GM12874 (cell line): ENCODE results near the gene LRPPRC.

ENCODE experiments used
- TF ChIP-seq, protein P1 (sequence below): IDR thresholded peaks from 2 replicates; pipeline ENCODE4 v1.5.1; 2011; ENCODE audit warnings: low read depth, mild to moderate bottlenecking, control low read depth, low read length, moderate library complexity; ENCODE audit not compliant: insufficient read depth

The LRPPRC gene

DNA sequence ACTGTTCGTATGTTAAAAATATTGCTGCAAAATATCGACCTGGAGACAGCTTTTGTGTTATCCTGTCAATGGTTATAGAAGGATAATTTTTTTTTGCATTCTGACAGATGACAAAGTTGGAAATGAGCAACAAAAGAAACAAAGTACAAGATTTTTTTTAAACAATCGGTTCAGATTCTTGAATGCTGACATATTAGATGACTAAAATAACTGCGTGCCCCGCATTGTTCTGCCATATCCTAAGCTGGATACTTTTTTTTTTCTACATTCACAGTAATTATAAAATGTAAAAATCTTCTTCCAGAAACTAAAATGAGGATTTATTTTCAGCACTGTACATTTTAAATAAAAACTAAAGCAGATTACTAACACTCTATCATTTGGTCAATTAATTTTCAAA is 89.9 kb downstream of the LRPPRC start:
- TF ChIP-seq, protein P1, sequence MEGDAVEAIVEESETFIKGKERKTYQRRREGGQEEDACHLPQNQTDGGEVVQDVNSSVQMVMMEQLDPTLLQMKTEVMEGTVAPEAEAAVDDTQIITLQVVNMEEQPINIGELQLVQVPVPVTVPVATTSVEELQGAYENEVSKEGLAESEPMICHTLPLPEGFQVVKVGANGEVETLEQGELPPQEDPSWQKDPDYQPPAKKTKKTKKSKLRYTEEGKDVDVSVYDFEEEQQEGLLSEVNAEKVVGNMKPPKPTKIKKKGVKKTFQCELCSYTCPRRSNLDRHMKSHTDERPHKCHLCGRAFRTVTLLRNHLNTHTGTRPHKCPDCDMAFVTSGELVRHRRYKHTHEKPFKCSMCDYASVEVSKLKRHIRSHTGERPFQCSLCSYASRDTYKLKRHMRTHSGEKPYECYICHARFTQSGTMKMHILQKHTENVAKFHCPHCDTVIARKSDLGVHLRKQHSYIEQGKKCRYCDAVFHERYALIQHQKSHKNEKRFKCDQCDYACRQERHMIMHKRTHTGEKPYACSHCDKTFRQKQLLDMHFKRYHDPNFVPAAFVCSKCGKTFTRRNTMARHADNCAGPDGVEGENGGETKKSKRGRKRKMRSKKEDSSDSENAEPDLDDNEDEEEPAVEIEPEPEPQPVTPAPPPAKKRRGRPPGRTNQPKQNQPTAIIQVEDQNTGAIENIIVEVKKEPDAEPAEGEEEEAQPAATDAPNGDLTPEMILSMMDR = no peak

DNA sequence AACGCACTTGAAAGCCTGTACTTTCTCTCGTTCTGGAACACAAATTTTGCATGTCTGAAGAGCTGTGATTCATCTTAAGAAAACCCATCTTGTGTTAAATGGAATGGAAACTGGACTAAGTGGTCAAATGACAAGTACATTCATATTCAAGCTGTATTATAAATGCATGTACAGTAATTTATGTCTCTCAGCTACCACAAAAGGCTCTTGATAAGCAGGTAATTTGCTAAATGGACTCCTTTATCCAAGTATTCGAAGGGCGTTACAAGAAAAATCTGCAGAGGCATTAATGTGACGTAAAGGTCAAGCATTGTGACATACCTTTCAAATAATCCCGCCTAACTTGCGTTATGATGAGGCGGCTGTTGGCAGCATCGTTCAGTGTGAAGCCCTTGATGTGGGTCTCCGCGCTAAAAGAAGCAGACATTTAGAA is 90.4 kb downstream of the LRPPRC start:
- TF ChIP-seq, protein P1 = no peak

DNA sequence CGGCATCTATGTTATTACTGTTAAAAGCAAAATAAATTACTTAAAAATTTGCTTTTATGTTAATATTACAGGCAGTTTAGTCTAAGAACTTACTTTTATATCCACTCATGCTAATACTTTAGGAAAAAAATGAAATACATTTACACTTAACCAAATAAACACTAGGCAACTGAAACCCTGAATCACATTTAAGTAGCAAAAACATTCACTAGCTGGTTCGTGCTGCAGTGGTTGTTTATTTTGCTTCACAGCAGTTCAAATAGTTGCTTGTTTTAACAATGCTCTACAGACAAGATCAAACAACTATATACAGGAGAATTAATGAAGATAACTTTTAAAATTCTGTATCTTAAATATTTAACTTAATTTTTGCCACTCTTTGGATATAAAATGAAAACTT is 96.2 kb downstream of the LRPPRC start:
- TF ChIP-seq, protein P1 = no peak

DNA sequence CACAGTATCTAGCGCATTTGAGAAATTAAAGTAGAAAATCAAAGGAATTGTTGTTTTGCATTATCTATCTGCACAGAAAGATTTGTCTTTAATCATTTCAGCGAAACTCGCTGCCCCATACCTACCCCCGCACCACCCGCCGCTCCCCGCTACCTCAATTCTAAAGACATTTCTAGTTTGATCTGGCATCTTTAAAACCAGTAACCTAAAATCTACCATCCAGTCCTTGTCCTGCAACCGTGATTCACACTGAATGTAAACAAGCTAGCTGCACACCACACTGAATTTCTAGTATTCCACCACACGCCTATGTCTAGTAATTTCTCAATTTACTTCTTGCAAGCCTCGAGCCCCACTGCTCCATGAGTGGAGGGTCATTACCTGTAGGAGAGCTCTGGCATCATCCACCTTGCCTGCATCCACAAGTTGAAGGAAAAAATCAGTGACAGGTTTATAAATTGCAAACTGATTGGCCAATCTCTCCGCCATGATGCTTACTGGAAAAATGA is 96.9 kb downstream of the LRPPRC start:
- TF ChIP-seq, protein P1 = no peak

DNA sequence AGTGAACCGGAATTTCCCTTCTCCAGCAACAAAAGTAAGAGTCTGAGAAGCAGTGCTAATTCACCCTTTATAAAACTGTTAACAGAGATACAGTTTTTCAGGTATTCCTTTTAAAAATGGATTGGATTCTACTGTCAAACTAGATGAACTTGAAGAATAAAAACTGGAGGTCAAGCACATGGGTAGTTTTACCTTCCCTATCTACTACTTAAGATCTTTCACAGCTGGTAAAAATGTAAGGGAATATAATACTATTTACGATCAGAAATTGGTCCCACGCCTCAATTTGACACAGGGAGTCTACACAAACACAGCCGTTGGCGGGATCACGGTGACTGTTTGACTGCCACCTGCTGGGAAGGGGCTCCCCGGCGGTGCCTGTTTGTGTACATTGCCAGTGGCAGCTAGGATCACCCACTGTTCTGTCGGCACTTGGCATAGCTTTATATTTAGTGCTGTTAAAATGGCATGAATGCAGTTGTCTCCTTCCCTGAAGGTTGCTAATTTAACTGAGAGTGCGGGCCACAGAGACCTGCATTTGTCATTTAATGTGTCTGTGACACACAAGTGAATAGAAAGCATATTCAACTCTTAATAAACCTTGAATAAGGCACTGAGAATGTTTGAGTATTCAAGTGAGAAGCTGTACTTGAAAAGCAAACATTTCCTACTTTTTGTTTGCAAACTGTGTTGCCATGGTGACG is 97.5 kb downstream of the LRPPRC start:
- TF ChIP-seq, protein P1 = no peak

DNA sequence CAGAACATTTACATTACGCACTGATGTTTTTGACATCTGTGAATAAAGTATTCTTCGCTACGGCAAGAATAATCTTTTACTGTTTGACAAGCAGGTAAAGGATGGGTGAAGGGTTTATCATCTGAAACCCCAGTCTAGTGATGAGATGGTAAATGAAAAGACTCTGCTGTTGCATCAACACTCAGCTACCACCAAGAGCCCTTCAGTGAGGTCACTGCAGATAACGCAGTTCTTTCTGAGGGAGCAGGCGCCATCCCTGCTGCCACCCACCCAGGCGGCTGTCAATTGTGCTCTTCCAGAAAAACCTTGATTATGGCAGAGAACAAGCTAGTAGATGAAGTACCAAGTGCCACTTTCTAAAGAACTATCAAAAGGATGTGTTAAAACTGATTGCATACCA is 98.3 kb downstream of the LRPPRC start:
- TF ChIP-seq, protein P1 = no peak

DNA sequence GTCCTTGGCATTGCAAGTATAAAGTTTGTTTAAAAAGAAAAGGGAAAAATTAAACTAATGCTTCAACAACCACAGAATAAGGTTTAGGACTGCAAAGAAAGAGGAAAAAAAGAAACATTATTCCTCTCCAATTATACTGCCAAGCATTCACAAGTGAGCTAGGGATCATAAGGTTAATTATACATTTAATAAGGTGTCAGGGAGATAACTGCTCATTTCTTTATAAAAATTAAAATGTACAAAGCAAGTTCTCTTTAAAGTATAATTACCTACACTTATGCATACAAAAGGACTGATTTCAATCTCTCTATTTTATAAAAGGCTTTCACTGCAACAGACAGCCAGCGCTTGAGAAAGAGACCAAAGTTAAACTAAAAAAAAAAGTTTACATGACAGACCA is 98.9 kb downstream of the LRPPRC start:
- TF ChIP-seq, protein P1 = no peak
